T-cell (primary cell): ENCODE data around the gene IL1RAPL2. TPM values are rescaled to one million over a fixed set of nuclear protein-coding genes. Genes with fewer than 3 reads are reported as not detected.
"Not testable (repeated sequence)": the region's sequence is repeated elsewhere in the genome, so short reads cannot be mapped to it uniquely, and the experiment has no call there.

Experiments used
- ATAC-seq, 4 experiments: fragments of 200-7000 bp in 3 of 4; fragments of 150-1000 bp in 1 of 4; cut with Tn5 transposase; replicated peaks in 1 of 4; 1 replicate in 3 of 4; 2 replicates in 1 of 4; pipeline ENCODE4 v1.10.0; 2021; ENCODE audit warnings: moderate library complexity in 3 of 4, mild to moderate bottlenecking in 2 of 4, moderate number of reproducible peaks in 1 of 4
- CTCF ChIA-PET, 2 donors: fragments of 300-600 bp; sonication (Branson Sonifier 250); formaldehyde crosslinking; loops; one replicate each; lab custom pipeline; 2022; ENCODE audit warnings: antibody characterized with exemption in 2 of 2; lab: Charles Lee
- POLR2A ChIA-PET, 2 donors: fragments of 300-600 bp; sonication (Branson Sonifier 250); formaldehyde crosslinking; loops; one replicate each; lab custom pipeline; 2022; ENCODE audit warnings: antibody characterized with exemption in 2 of 2; lab: Charles Lee
- DNase-seq, 35 experiments: peaks; one replicate each; pipeline versions ENCODE4 v3.0.0 to v3.0.0-alpha.2; 2013 to 2023
- H3K27ac ChIP-seq: one replicate; pipeline ENCODE4 v1.5.1; 2013; ENCODE audit warnings: low read length
- H3K27me3 ChIP-seq, 2 experiments: replicated peaks in 1 of 2; 1 replicate in 1 of 2; 2 replicates in 1 of 2; pipeline versions ENCODE4 v1.6.1 to v1.7.0; 2013; ENCODE audit warnings: low read length in 1 of 2, mixed read lengths in 1 of 2; ENCODE audit not compliant: control insufficient read depth in 2 of 2, insufficient read depth in 2 of 2; ENCODE audit errors: extremely low read depth in 1 of 2
- H3K36me3 ChIP-seq, 2 donors: 1 replicate in 1 of 2; 2 replicates in 1 of 2; pipeline versions ENCODE4 v1.6.1 to v1.7.0; 2013; ENCODE audit warnings: low read length in 1 of 2; ENCODE audit not compliant: control insufficient read depth in 2 of 2, insufficient read depth in 1 of 2; ENCODE audit errors: extremely low read depth in 1 of 2
- H3K4me1 ChIP-seq, 2 experiments: 1 replicate in 1 of 2; 2 replicates in 1 of 2; pipeline versions ENCODE4 v1.6.1 to v1.7.0; 2013; ENCODE audit warnings: low read length in 2 of 2, mixed read lengths in 1 of 2; ENCODE audit not compliant: insufficient read depth in 2 of 2, control insufficient read depth in 1 of 2; ENCODE audit errors: extremely low read depth in 1 of 2
- H3K4me3 ChIP-seq, 2 donors: 1 replicate in 1 of 2; 2 replicates in 1 of 2; pipeline versions ENCODE4 v1.5.1 to v1.7.0; 2013; ENCODE audit warnings: mild to moderate bottlenecking in 2 of 2, low read length in 1 of 2, moderate library complexity in 1 of 2; ENCODE audit not compliant: control insufficient read depth in 1 of 2; ENCODE audit errors: extremely low read depth in 1 of 2
- H3K9me3 ChIP-seq: 2 replicates; pipeline ENCODE4 v1.7.0; 2013
- H3K27ac Mint-ChIP-seq, 2 donors: one replicate each; pipeline ENCODE4 v1.8.0; 2020 to 2021; ENCODE audit warnings: mild to moderate bottlenecking in 2 of 2, mixed read lengths in 2 of 2
- H3K27me3 Mint-ChIP-seq, 2 donors: one replicate each; pipeline ENCODE4 v1.8.0; 2021 to 2022; ENCODE audit warnings: mixed read lengths in 2 of 2
- H3K36me3 Mint-ChIP-seq: one replicate; pipeline ENCODE4 v1.8.0; 2021; ENCODE audit warnings: mixed read lengths
- H3K4me1 Mint-ChIP-seq, 3 donors: one replicate each; pipeline ENCODE4 v1.8.0; 2020 to 2022; ENCODE audit warnings: mixed read lengths in 3 of 3, mild to moderate bottlenecking in 1 of 3
- H3K4me3 Mint-ChIP-seq, 3 donors: one replicate each; pipeline ENCODE4 v1.8.0; 2020 to 2022; ENCODE audit warnings: mild to moderate bottlenecking in 3 of 3, mixed read lengths in 3 of 3, moderate library complexity in 3 of 3
- H3K9me3 Mint-ChIP-seq, 3 donors: one replicate each; pipeline ENCODE4 v1.8.0; 2020 to 2022; ENCODE audit warnings: mixed read lengths in 3 of 3
- WGBS: methylation state at CpG from one replicate; pipeline ENCODE4 v1.1.5; 2013; ENCODE audit warnings: missing lambda C conversion rate; ENCODE audit not compliant: insufficient coverage; 5-methylcytosine and 5-hydroxymethylcytosine counted together
- total RNA-seq, 35 experiments: library from RNA in 6 of 35; stranded (reverse) in 6 of 35; fragments of 120-200 nt in 1 of 35; gene quantifications; one replicate each; pipeline versions ENCODE4 v1.2.1 to v1.2.4 and lab custom pipeline; 2013 to 2026

IL1RAPL2 gene
- total RNA-seq, 5 donors from 2014 or later (not counting 1 experiment from before 2014, with no cell fraction given): not detected

DNA sequence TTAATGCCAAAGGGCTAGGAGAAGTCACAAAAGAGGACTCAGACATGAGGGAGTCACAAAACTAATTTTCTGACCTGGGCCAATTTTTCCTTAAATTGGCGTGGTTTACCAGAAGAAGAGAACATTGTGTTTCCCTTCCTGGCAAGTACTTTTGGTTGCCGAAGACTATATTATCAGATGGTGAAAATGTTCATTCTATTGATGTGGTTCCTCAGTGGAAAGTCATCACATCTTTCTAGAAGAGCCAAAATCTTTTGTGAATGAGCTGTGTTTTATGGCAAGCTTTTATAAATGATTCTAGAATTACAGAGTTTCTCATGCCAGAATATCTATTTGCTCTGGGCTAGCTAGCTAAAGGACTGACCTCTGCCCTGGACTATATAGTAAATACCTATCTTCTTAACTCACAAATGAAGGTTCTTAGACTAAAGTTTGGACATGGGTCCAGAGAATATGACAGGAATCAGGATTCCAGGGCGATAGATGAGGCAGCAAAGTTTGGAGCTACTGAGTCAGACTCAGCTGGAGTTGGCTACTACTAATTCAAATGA, 288.9 kb downstream of the IL1RAPL2 start:
- Mint-ChIP-seq H3K27me3 (peaks cover 0 to 21% of the 10 kb centered on the region in 2 donors), H3K36me3 (no peaks in the 10 kb centered on the region), H3K4me1 (peaks cover 0 to 3% (median 0%) of the 10 kb centered on the region in 3 donors), H3K27ac (no peak overlapping the region), H3K4me3 (no peak overlapping the region), H3K9me3 (peaks cover 0 to 4% (median 4%) of the 10 kb centered on the region in 3 donors)
- H3K36me3 ChIP-seq: no peaks in the 10 kb centered on the region
- H3K4me1 ChIP-seq: no peaks in the 10 kb centered on the region
- no peak overlapping the region for H3K4me3 ChIP-seq
- ChIA-PET CTCF (interaction anchor here in 1 of 2 donors (0.6 kb wide), 1 partner anchor 408 kb away, joined by 3 read pairs; no protein-coding TSS in a partner anchor), POLR2A (no interaction called here)
- no peaks in the 10 kb centered on the region for H3K27me3 ChIP-seq
- DNase-seq (no peak), ATAC-seq (no peak)
- H3K27ac ChIP-seq: no peak overlapping the region
- 92% methylated on average over 2 of the region's 3 CpGs for WGBS
- H3K9me3 ChIP-seq: no peaks in the 10 kb centered on the region

DNA sequence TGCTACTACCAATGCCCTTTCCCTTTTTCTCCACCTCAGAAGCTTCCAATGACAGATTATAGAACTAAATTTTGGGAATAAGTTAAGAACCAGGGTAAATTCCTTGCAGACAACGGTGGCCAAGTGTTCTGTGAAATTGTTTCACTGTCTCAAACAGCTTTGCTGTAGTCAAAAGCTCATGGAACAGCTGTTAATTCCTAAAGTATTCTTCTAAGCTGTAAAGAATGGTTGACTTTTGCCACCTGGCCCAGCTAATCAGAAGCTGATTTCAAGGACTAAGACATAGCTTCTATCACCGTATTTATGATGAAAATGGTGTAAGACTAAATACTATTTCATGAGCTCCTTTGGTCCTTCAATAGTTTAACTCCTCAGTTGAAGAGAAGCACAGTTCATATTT, 297.5 kb downstream of the IL1RAPL2 start:
- Histone ChIP-seq H3K36me3 (no peaks in the 10 kb centered on the region), H3K27me3 (no peaks in the 10 kb centered on the region), H3K27ac (no peak overlapping the region), H3K9me3 (no peaks in the 10 kb centered on the region), H3K4me3 (no peak overlapping the region), H3K4me1 (no peaks in the 10 kb centered on the region)
- ChIA-PET POLR2A (no interaction called here), CTCF (no interaction called here)
- Mint-ChIP-seq H3K27ac (no peak overlapping the region), H3K9me3 (peaks cover 0 to 4% (median 0%) of the 10 kb centered on the region in 3 donors), H3K4me3 (no peak overlapping the region), H3K27me3 (peaks cover 0 to 25% of the 10 kb centered on the region in 2 donors), H3K4me1 (no peaks in the 10 kb centered on the region), H3K36me3 (no peaks in the 10 kb centered on the region)
- no CpG with 5 or more reads among the region's 2 CpGs for WGBS
- ATAC-seq (no peak), DNase-seq (no peak)

DNA sequence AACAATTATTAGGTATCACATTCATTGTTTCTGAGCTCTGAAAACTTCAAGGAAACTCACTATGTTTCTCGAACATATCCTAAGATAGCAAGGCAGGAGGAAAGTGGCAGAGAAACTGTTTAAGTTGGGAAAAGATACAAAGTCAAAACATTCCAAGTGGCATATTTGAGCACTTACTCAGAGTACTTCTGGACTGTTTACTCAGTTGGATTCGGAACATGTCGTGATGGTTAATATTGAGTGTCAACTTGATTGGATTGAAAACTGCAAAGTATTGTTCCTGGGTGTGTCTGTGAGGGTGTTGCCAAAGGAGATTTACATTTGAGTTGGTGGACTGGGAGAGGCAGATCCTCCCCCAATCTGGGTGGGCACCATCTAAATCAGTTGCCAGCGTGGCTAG, 298.3 kb downstream of the IL1RAPL2 start:
- H3K27me3 Mint-ChIP-seq: peaks cover 0 to 21% of the 10 kb centered on the region in 2 donors
- Histone ChIP-seq H3K4me3 (no peak overlapping the region), H3K36me3 (no peaks in the 10 kb centered on the region), H3K27ac (no peak overlapping the region), H3K27me3 (no peaks in the 10 kb centered on the region), H3K4me1 (no peaks in the 10 kb centered on the region), H3K9me3 (no peaks in the 10 kb centered on the region)
- CTCF ChIA-PET: no interaction called here
- H3K27ac Mint-ChIP-seq: no peak overlapping the region
- peaks cover 0 to 4% (median 0%) of the 10 kb centered on the region in 3 donors for H3K9me3 Mint-ChIP-seq
- H3K36me3 Mint-ChIP-seq: no peaks in the 10 kb centered on the region
- no peak overlapping the region for H3K4me3 Mint-ChIP-seq
- no peak for DNase-seq
- ATAC-seq: no peak
- H3K4me1 Mint-ChIP-seq: no peaks in the 10 kb centered on the region
- POLR2A ChIA-PET: no interaction called here
- WGBS: 80% methylated on average over 1 of the region's 4 CpGs

DNA sequence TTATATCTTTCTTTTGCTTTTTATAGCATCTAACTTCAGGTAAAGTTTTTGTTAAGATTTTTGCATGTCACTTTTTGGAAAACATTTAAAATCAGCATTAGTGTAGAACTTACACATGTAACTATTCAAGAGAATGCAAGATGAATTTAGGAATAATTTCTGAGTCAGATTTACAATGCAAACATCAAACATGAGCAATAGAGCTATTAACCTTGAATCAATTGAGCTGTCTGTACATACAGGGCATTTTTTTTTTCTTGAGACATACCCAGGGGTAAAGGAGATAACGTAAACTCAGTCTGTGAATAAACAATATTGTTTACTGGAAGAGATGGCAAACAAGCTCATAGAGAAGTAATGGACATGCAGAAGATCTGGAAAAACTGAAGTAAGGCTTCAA, 311.5 kb downstream of the IL1RAPL2 start:
- H3K9me3 Mint-ChIP-seq: no peaks in the 10 kb centered on the region
- POLR2A ChIA-PET: no interaction called here

DNA sequence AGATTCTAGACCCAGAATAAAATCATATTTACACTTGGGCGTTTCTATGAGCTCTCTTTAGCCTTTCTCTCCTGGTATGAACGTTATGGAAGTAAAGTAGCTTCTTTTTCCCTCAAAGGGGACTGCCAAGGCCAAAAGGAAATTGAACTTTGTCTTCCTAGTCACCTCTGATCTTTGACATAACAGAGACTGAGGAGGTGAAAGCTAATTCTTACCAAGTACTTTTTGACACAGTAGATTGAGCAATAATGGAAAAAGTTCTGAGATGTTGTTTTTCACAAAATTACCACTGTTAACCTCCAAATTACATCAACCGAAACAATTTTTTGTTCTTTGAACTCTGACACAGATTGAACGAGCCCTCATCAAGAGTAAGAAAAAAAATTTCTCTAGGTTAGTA, 336.1 kb downstream of the IL1RAPL2 start:
- DNase-seq (no peak), ATAC-seq (no peak)
- Histone ChIP-seq H3K9me3 (no peaks in the 10 kb centered on the region), H3K27me3 (no peaks in the 10 kb centered on the region), H3K4me3 (no peak overlapping the region), H3K36me3 (no peaks in the 10 kb centered on the region), H3K27ac (no peak overlapping the region), H3K4me1 (no peaks in the 10 kb centered on the region)
- ChIA-PET CTCF (no interaction called here), POLR2A (no interaction called here)
- Mint-ChIP-seq H3K4me1 (no peaks in the 10 kb centered on the region), H3K36me3 (no peaks in the 10 kb centered on the region), H3K9me3 (no peaks in the 10 kb centered on the region), H3K27me3 (peaks cover 0 to 12% of the 10 kb centered on the region in 2 donors), H3K4me3 (no peak overlapping the region), H3K27ac (no peak overlapping the region)
- WGBS: no CpG with 5 or more reads among the region's 4 CpGs

More for the DNA sequence above, 311.5 kb downstream of the IL1RAPL2 start:
- WGBS: no CpG with 5 or more reads among the region's 1 CpG
- Histone ChIP-seq H3K4me1 (no peaks in the 10 kb centered on the region), H3K27ac (no peak overlapping the region), H3K9me3 (no peaks in the 10 kb centered on the region), H3K4me3 (no peak overlapping the region), H3K27me3 (no peaks in the 10 kb centered on the region), H3K36me3 (no peaks in the 10 kb centered on the region)
- ATAC-seq (no peak), DNase-seq (no peak)
- no peak overlapping the region for H3K4me3 Mint-ChIP-seq
- peaks cover 0 to 14% of the 10 kb centered on the region in 2 donors for H3K27me3 Mint-ChIP-seq
- no peaks in the 10 kb centered on the region for H3K36me3 Mint-ChIP-seq
- H3K4me1 Mint-ChIP-seq: no peaks in the 10 kb centered on the region
- CTCF ChIA-PET: no interaction called here
- no peak overlapping the region for H3K27ac Mint-ChIP-seq

DNA sequence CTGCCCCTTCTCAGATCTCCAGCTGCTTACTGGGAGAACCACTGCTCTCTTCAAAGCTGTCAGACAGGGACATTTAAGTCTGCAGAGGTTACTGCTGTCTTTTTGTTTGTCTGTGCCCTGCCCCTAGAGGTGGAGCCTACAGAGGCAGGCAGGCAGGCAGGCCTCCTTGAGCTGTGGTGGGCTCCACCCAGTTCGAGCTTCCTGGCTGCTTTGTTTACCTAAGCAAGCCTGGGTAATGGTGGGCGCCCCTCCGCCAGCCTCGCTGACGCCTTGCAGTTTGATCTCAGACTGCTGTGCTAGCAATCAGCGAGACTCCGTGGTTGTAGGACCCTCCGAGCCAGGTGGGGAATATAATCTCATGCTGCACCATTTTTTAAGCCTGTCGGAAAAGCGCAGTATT, 343.7 kb downstream of the IL1RAPL2 start:
- ATAC-seq, H3K9me3 Mint-ChIP-seq, H3K27me3 ChIP-seq, H3K9me3 ChIP-seq, POLR2A ChIA-PET, H3K4me1 ChIP-seq, H3K36me3 ChIP-seq, H3K36me3 Mint-ChIP-seq, H3K27me3 Mint-ChIP-seq: not testable (repeated sequence)
- H3K4me3 Mint-ChIP-seq: peak overlapping the region; percentile 75 to 79 (median 77)
- CTCF ChIA-PET: interaction anchor here in 1 of 2 donors (0.6 kb wide), 1 partner anchor 241 kb away, joined by 3 read pairs; no protein-coding TSS in a partner anchor
- peak overlapping the region; percentile 37 to 38 for H3K4me3 ChIP-seq
- H3K27ac Mint-ChIP-seq: peak overlapping the region; percentile 90 to 94
- H3K27ac ChIP-seq: peak overlapping the region; percentile 29
- peaks cover 5 to 25% (median 11%) of the 10 kb centered on the region in 3 donors for H3K4me1 Mint-ChIP-seq
- DNase-seq: peak in 29 of 35 experiments; percentile 3 to 66 (median 24)
- WGBS: 29% methylated on average over 10 of the region's 10 CpGs
